Measurements from ENCODE around the gene RBM8A.

Gene RBM8A

GRCh38 chr1:145957443-145958319 is 30.4 kb upstream of the RBM8A start, which contains the start of gene LIX1L (continued):
- 0 out of 2 replicates have a peak, but pooled peaks have one; percentile 9 for TF ChIP-seq ZNF449 (tag by site-specific recombination; IDR thresholded peaks at IDR 0.05)
- TF ChIP-seq ZNF791 (tag by site-specific recombination; IDR thresholded peaks at IDR 0.05) = no peak
- no peak for TF ChIP-seq REST (tag by site-specific recombination; IDR thresholded peaks at IDR 0.05)
- TF ChIP-seq PBX3 (CRISPR knock-in tag; IDR thresholded peaks at IDR 0.05) = peak; percentile 96; the same call in 1 of the 2 replicates
- TF ChIP-seq ZNF280C (tag by site-specific recombination; IDR thresholded peaks at IDR 0.05) = no peak
- no peak for TF ChIP-seq ZNF768 (tag by site-specific recombination; IDR thresholded peaks at IDR 0.05)
- no peak for TF ChIP-seq ZNF292 (tag by site-specific recombination; IDR thresholded peaks at IDR 0.05; ENCODE audit: borderline replicate concordance, low read depth)
- peak; percentile 58 for TF ChIP-seq ZBTB11 (tag by site-specific recombination; conservative IDR thresholded peaks at IDR 0.05; ENCODE audit: low read depth)
- TF ChIP-seq ZNF747 (tag by site-specific recombination; IDR thresholded peaks at IDR 0.05) = no peak
- TF ChIP-seq ZNF629 (tag by site-specific recombination; IDR thresholded peaks at IDR 0.05) = no peak
- TF ChIP-seq ZNF621 (tag by site-specific recombination; IDR thresholded peaks at IDR 0.05) = no peak
- TF ChIP-seq GLI4 (tag by site-specific recombination; IDR thresholded peaks at IDR 0.05) = no peak
- no peak for TF ChIP-seq ZNF510 (tag by site-specific recombination; IDR thresholded peaks at IDR 0.05; ENCODE audit: insufficient replicate concordance)
- peak; percentile 81 for TF ChIP-seq PATZ1 (tag by site-specific recombination; IDR thresholded peaks at IDR 0.05)
- peak; percentile 37 for TF ChIP-seq ZFHX2 (tag by site-specific recombination; conservative IDR thresholded peaks at IDR 0.05)
- no peak for TF ChIP-seq KLF17 (tag by site-specific recombination; IDR thresholded peaks at IDR 0.05)
- TF ChIP-seq SP7 (tag by site-specific recombination; IDR thresholded peaks at IDR 0.05) = peak; percentile 40; the same call in 1 of the 2 replicates
- TF ChIP-seq ZBTB26 (tag by site-specific recombination; optimal IDR thresholded peaks at IDR 0.05) = peak; percentile 64
- no peak for TF ChIP-seq ZNF404 (tag by site-specific recombination; IDR thresholded peaks at IDR 0.05)
- no peak for TF ChIP-seq ZNF501 (tag by site-specific recombination; IDR thresholded peaks at IDR 0.05)
- TF ChIP-seq ZNF184 (tag by site-specific recombination; IDR thresholded peaks at IDR 0.05) = no peak
